ENCODE data around the gene TSPAN17.

The TSPAN17 gene

GRCh38 chr5:176654856-176655255, 7.6 kb downstream of the TSPAN17 start:
- FAIRE-seq: no peak
- DNase-seq (ENCODE audit: insufficient read length, low spot score): no peak

GRCh38 chr5:176656467-176656990, 9.2 kb downstream of the TSPAN17 start:
- no peak for TF ChIP-seq CTCF (IDR thresholded peaks at IDR 0.05; ENCODE audit: insufficient read depth, missing control alignments)
- FAIRE-seq: no peak
- no peak for DNase-seq (ENCODE audit: insufficient read length, low spot score)

More at GRCh38 chr5:176654856-176655255, 7.6 kb downstream of the TSPAN17 start:
- TF ChIP-seq CTCF (IDR thresholded peaks at IDR 0.05; ENCODE audit: insufficient read depth, missing control alignments): no peak

- no peak for FAIRE-seq
- peak; percentile 73 for DNase-seq (ENCODE audit: insufficient read length, low spot score)
- peak; percentile 76 for TF ChIP-seq CTCF (IDR thresholded peaks at IDR 0.05; ENCODE audit: insufficient read depth, missing control alignments)
Observed at GRCh38 chr5:176658007-176658599, 10.8 kb downstream of the TSPAN17 start.

GRCh38 chr5:176658817-176659511, 11.7 kb downstream of the TSPAN17 start:
- FAIRE-seq: no peak
- no peak for TF ChIP-seq CTCF (IDR thresholded peaks at IDR 0.05; ENCODE audit: insufficient read depth, missing control alignments)
- DNase-seq (ENCODE audit: insufficient read length, low spot score): no peak

- DNase-seq (ENCODE audit: insufficient read length, low spot score) (no peak), FAIRE-seq (no peak)
- no peak for TF ChIP-seq CTCF (IDR thresholded peaks at IDR 0.05; ENCODE audit: insufficient read depth, missing control alignments)
Observed at GRCh38 chr5:176659512-176659839, 12.2 kb downstream of the TSPAN17 start.

GRCh38 chr5:176659860-176660461, 12.7 kb downstream of the TSPAN17 start:
- DNase-seq (ENCODE audit: insufficient read length, low spot score) (no peak), FAIRE-seq (no peak)
- no peak for TF ChIP-seq CTCF (IDR thresholded peaks at IDR 0.05; ENCODE audit: insufficient read depth, missing control alignments)

GRCh38 chr5:176660530-176660859, 13.2 kb downstream of the TSPAN17 start:
- no peak for TF ChIP-seq CTCF (IDR thresholded peaks at IDR 0.05; ENCODE audit: insufficient read depth, missing control alignments)
- no peak for FAIRE-seq
- no peak for DNase-seq (ENCODE audit: insufficient read length, low spot score)
